Mesenteric fat pad (tissue), 1 donor: ENCODE results near the gene SLC35F3. TPM values are rescaled to one million over a fixed set of nuclear protein-coding genes. Genes with fewer than 3 reads are reported as not detected.
"Not testable (repeated sequence)": the region's sequence is repeated elsewhere in the genome, so short reads cannot be mapped to it uniquely, and the experiment has no call there.

Source experiments
- DNase-seq: peaks from one replicate; pipeline ENCODE4 v3.0.0-alpha.2; 2020; ENCODE audit warnings: low spot score
- total RNA-seq: library from RNA; stranded (reverse); fragmentation: NEBNext Ultra II Directional; extraction: Animal tissue kit (Norgen Biotek cat#: 25700); gene quantifications from one replicate; pipeline ENCODE4 v1.2.1, GENCODE V29; 2021
- donor health status: DM: yes; HTN: yes; CAD: no.

The SLC35F3 gene
- total RNA-seq, 1 donor from 2014 or later, result not detected

DNA sequence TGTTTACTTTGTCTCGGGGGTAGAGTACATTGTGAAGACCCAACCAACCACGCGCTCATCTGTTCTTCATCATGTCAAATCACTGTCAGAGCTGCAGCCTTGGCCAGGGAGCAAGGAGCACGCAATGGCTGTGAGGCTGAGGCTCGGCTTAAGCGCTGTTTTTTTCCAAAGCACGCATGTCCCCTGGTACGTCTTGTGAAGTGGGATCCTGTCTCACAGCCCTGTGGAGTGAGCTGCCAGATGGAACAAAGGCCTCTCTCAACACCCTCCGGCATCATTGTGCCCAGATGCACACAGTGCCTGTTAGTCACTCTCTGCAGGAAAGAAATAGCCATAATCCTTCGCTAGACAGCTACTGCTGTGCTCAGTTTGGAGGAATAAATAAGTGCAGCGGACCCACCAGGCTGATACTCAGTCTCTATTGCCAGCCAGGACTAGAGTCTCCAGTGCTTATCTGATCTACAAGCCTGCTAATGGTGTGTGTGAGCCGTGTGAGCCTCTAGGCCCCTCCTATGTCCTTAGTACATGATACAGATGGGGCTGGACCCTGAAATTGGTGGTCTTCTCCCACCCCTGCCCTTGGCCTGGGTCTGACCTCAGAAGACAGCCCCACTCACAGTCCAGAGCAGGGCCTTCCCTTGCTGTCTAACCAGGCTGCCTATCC, 377.5 kb downstream of the SLC35F3 start:
- no peak for DNase-seq

DNA sequence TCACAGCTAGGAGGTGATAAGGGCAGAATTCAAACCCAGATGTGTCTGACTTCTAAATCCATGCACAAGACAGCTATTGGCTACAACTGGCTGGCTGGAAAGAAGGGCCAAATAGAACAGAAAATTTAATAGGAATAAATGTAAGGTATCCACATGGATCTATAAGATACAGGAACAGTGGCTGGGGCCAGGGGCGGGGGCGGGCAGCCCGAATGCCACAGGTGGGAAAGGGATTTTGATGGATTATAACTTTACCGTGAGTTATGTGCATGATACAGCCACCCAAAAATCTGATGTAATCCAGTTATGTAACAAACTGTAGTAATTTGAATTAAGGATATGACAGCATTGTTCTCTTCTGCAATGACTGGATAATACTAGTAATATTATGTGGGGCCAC, 381.7 kb downstream of the SLC35F3 start:
- no peak for DNase-seq

DNA sequence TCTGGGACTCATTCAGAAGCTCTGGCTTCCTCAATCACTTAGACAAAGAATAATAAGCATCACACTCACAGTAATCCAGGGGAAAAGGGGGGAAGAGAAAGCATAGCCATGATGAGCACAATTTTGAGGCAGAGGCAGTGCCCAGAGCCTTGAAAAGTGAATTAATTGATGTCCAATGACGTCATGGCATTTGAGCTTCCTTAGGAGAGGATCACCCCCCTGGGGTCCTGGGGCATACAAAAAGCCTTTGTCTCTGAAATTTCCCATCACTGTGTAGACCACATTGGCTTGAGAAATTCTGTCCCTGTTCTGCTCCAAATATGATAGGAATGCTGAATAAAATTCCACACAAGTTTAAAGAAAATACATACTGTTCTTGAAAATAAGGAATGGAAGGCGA, 384.5 kb downstream of the SLC35F3 start:
- no peak for DNase-seq

DNA sequence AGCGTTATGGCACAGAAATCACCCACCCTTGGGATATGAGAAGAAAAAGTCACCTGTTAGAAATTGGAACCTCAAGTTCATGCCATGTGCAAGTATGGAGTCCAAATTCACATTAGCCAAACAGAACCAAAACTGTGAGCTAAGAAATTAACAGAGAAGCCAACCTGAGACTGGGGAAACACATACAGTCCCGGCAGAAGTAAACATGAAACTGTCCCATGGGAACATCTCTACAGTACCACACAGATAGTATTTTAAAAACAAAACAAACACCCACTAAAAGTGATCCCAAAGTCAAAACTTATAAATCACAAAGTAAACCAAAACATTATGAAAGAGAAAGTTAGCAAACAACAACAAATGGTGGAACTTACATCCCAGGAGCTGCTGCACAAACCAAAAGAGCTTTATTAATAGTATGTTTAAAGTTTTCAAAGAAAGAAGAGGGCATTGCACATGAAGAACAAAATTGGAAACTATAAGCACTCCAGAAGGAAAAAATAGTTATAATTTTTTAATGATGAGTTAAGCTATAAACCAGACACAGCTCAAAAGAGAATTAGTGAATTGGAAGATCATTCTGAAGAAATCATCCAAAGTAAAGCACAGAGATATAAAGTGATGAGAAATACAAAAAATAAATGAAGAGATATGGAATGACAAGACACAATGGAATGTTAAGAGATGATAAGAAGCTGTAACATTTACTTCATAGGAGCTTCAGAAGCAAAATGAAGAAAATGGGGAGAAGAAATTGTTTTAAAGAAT, 385.2 kb downstream of the SLC35F3 start:
- no peak for DNase-seq

DNA sequence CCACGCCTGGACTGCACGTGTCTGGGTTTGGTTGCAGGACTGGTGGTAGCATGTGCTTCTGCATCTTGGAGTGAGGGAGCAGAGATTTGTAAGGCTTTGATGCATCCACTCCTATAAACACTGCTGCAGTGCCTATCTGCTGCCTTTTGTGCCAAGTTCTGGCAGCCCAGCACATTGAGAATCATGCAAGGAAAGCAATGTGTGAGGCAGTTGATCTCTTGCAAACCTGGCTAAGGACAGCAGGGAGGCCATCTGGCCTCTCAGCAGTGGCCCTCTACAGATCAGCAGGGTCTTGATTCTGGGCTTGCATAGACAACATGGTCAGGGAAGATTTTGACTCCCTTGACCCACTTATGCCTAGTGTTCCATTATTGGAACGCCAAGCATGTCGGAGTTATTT, 387.5 kb downstream of the SLC35F3 start:
- DNase-seq, result no peak

DNA sequence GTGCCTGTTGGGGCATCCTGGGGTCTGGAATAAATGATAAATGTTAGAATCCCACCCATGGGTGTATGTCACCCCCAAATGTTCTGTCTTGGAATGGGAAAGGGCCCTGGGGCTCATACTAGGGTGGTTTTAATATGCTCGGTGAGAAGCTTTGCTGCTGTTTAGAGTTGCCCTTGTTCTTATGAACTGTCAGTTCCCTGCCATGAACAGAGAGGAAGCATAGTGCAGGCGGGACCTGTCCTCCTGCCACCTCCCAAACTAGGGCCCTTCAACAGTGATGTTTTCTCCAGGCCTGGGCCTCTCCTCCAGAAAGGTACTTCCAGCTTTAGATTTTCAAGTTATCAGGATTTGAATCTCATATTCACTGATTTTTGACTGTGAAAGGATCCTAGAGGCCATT, 388.1 kb downstream of the SLC35F3 start:
- no peak for DNase-seq

DNA sequence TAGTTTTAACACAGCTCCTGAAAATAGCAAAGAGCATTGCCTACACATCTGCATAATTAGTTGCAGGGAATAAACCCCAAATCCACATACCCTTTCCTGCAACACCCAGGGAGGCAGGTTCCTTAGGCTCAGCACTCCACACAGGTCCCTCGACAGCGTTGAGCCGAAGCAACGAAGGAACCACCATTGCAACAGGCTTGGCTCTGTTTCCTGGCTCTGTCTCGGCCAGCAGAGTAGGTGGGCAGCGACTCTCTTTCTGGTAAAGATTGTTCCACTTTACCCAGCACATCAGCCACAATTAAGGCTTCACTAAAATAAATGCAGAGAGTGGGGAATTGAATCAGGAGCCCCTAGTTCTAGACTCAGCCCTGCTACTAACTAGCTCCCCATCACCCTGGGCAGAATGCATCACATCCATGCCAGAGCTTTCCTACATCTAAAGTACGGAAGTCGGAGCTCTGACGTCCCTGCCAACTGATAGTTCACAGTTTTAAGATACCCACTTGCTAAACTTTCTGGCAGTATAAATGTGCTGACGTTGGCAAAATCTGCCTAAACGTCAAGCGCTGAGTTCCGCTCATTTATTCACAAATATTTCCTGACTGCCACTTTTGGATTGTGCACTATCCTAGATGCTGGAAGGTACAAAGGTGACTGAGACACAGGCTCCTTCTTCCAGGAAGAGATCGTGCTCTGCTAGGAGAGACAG, 389.8 kb downstream of the SLC35F3 start:
- no peak for DNase-seq

DNA sequence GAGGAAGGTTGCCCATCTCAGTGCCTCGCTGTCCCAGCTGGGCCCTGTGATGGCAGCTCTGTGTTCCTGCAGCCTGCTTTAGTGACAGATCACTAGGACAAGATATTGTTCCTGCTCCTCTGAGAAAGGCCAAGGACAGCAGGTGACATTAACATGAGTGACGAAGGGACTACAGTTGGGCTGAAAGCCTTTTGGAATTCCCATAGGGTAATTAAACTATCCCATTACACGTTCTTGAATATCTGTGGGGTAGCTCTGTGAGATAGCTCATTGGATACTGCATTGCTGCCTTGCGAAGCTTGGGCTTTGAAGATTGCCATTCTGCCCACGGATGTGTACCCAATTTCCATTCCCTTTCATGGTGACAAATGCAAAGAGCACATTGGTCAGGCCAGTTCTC, 390.6 kb downstream of the SLC35F3 start:
- no peak for DNase-seq

DNA sequence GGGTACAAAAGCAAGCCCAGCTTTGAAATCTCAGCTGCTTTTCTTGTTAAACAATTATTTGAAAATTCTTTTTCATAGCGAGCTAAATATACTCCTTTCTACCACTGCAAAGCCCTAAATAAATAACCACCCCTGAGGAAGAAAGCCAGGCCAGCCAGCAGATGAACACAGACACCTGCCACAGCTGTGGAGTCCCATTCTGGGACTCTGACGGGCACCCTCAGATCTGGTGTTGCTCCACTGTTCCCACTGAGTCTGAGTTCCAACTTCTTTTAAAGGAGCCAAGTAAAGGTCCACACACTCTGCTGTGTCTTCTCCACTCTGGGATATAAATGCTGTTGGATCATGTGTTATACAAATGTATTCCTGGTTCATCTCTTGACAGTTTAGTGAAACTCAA, 391.1 kb downstream of the SLC35F3 start:
- no peak for DNase-seq

DNA sequence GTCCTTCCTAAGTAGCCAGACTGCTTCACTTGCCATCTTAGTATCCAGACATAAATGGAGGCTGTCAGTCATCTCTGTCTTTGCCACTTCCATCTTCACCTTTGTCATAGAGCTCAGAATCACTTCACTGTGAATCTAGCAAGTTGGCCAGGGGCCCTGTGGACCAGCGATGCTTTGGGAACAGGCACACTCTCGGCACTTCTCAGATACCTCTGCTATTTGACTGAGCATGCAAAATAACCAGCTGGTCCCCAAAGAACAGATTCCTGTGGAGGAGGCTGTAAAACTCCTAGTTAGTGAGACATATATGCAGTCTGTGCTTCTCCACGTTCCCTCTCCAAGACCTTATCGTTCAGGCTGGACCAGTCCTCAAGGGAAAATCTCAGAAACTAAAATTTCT, 392.0 kb downstream of the SLC35F3 start:
- no peak for DNase-seq

DNA sequence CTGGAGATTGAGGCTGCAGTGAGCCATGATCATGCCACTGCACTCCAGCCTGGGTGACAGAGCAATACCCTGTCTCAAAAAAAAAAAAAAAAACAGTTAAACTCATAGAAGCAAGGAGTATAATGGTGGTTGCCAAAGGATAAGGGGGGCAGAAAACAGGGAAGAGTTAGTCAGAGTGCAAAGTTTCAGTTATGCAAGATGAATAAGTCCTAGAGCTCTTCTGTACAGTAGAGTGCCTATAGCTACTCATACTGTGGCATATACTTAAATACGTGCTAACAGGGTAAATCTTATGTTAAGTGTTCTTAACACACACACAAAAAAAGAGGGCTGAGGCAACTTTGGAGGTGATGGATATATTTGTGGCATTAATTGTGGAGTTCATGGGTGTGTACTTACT, 393.2 kb downstream of the SLC35F3 start:
- DNase-seq, result no peak

DNA sequence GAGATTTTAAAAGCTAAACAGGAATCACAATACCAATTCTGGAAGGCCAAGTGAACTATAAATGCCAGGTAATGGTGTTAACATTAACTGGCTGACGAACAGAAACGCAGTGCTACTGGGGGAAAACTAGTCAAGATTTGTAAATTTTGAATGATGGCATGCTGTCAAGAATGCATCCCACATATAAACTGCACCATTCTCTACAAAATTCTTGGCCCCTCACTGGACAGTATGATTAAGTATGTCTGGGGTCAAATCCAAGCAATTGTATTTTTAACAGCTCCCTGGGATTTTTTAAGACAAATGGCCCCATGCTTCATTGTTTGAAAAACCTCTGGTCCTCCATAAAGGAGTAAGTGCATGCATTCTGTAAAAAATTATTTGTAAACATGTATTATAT, 395.6 kb downstream of the SLC35F3 start:
- no peak for DNase-seq

DNA sequence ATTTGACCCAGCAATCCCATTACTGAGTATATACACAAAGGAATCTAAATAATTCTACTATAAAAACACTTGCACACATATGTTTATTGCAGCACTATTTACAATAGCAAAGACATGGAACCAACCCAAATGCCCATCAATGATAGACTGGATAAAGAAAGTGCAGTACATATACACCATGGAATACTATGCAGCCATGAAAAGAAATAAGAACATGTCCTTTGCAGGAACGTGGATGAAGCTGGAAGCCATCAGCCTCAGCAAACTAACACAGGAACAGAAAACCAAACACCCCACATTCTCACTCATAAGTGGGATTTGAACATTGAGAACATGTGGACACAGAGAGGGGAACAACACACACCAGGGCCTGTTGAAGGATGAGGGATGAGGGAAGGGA, 397.2 kb downstream of the SLC35F3 start:
- DNase-seq, result not testable (repeated sequence)

DNA sequence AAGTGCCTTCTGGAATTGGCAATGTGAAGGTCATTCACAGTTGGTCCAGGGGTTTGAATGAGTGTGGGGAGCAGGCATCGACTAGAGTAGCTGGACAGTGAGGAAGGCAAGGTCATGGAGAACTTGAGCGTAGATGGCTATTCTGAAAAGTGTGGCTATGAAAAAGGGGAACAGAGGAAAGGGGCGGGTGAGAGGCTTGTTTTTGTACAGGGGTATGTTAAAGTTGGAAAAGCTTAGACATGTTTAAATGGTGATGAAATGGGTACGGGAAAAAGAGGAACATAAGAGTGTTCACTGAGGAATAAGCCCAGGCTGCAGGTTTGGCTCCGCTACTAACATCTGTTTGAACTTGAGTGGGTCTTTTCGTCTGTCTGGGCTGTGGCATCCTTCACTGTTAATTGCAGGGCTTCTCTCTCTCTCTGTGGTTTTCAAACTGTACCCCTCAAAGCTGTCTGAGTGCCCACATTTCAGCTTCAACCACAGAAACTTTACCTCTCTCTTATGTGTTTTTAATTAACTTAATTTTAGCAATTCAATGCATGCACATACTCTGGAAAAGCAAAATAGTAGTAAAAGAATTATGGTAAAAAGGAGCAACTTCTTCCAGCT, 398.0 kb downstream of the SLC35F3 start:
- DNase-seq, result no peak

DNA sequence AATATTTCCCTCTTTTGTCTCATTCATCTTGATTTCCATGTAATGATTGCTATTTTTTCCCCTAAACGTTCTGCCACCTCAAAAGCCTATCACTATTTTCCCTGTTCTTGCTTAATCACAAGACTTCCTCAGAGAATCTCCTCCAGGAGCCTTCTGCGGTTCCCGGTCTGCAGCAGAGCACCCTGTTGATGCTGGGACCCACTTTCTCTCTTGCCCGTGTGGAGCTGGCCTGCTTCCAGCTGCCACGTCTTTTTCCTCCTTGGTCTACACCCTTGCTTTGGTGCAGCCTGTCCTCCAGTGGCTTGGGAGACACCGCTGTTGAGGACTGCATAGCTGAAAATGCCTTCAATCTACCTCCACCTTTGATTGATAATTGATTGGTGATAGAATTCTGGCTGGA, 398.8 kb downstream of the SLC35F3 start:
- no peak for DNase-seq

DNA sequence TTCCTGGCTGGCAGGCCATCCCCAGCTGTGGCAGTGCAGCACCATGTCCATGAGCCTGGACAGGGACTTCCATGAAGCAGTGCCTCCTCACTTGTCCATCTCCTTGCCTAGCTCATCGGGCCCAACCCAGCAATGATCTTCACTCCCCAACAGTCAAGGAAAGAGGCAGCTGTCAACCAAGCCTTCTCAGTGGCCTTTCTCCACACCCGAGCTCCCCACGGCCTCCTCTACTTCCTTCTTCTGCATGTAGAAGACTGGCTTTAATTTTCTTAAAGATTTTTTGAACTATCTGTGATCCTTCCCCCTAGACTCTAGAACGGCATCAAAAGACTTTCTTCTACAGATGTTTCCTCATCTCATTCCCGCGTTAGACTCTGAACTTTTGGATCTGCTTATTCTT, 403.2 kb downstream of the SLC35F3 start:
- DNase-seq, result no peak

DNA sequence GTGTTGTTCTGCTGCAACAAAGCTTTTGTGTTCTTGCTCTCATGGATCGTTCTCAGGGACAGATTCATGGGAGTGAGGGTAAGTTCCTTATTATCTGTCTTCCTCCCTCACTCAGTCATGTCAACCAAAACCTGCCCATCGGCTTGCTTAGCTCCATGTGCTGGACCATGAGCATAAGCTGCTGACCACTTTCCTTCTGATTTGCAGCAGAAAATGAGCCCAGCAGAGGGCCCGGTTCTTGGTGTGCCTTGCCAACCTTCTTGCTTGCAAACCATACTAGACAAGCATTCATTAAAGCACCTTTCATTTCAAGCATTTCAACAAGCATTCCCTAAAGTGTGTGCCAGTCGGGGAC, 404.7 kb downstream of the SLC35F3 start:
- DNase-seq, result no peak

DNA sequence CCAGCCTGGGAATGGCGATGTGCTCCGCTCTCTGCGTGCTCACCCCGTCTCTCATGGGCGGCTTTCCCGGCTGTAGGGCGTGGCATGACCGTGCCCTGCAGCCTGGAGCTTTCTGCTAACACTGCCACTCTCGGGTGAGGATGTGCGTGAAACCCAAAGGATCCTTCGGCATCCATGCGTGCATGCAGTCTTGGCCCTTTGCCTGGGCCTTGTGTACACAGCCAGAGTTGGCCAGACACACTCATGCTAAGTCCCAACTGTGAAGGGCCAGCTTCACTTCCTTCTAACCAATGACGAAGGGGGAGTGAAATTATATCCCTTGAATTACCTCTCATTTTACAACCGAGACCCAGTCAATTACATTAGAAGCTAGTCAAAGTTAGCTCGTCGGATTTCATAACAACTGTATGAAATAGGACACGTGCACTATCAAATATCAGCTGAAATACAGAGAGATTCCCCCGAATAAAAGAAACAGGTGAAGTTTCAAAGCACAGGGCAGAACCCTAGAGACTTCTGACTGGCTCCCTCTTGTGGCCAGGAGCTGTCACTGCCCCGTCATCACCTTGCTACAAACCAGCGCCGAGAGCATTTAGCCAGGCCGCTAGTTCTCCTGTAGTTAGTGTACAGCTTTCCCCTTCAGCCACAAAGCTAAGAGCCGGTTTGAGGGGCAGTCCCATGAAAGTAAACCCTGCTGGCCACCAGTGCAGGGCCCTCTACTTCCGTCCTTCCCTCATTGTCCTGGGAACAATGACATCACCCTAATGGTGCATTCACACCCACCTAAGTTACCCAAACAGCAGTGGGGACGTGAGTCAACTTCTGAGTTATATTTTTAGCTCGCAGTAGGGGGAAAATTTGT, 405.4 kb downstream of the SLC35F3 start:
- no peak for DNase-seq

DNA sequence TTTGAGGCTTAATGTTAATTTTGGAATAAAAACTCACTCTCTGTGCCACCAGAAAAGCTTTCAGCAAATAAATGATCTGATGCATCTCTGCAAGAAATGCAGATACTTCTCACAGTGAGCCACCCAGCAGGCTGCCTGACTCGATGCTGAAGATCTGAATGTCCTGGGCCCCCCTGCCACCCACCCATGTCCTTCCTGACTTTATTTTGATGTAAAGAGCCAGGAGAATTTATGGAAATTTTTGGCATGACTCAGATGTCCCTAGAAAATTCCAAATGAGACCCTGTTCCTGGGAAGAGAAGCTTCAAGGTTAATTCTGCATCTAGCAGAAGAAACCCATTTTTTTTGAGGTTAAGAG, 406.0 kb downstream of the SLC35F3 start:
- no peak for DNase-seq

DNA sequence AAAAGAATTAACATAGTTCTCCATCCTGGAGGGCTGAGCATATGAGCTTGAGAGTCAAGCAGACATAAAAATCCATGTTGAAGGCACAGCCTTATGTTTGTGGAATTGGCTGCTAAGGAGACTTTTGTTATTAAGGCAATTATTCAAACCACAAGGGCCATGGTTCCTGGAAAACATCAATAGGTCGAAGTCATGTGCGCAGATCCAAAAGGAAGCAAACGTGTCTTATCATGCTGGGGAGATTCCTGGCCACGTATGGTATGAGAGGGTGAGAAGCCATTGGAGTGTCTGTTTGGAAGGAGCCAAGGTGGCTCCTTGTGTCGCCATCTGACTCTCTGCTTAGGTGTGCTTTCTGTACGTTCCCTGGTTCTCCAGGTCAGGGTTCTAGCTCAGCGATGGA, 406.9 kb downstream of the SLC35F3 start:
- no peak for DNase-seq

DNA sequence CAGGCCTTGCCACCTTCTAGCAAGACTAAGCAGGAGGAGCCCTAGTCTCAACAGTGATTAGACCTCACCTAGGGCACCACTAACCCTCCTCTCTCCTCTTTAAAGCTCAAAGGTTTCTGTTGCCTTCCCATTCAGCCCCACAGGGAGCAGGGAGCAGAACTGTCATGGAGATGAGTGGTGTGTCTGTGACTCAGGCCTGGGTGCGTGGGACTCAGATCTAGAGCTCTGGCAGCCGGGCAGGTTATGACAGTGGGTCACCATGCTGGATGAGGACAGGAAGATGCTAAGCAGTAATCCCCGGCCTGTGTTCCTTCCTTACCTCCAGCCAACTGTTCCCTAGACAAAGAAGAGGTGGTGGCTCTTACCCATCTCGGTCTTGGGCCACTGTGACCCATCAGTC, 408.7 kb downstream of the SLC35F3 start:
- DNase-seq, result no peak
